ENCODE measurements around the gene GPR68. TPM values are rescaled to one million over a fixed set of nuclear protein-coding genes. Genes with fewer than 3 reads are reported as not detected.

The GPR68 gene
- polyA plus RNA-seq, 2 of the 4 experiments (the other 2 are of a cell fraction) = 0.09 TPM

DNA sequence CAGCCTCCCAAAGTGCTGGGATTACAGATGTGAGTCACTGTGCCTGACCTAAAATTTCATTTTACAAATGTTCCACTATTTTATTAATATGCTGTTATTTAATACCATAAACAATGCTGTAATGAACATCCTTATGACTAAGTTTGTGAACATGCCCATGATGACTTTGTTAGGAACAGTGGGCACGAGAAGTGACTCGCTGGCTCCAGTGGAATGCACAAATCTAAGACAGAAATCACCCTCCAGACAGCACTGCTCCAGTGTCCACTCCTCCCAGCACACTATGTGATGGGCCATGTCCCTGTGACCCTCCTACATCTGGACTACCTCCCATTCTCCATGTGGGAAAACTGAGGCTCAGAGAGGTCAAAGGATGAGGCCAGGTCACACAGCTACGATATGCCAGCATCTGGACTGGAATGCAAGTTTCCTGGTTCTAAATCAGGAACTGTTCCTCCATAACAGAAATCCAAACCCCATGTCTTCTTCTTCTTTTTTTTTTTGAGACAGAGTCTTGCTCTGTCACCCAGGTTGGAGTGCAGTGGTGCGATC lies 57.9 kb downstream of the GPR68 start:
- TF ChIP-seq JUN (IDR thresholded peaks at IDR 0.05) = no peak
- TF ChIP-seq FOSL2 (IDR thresholded peaks at IDR 0.05) = no peak
- no peak for TF ChIP-seq FOSL2 (CRISPR knock-in tag; IDR thresholded peaks at IDR 0.05)
- no peak for TF ChIP-seq GATA3 (IDR thresholded peaks at IDR 0.05; ENCODE audit: borderline replicate concordance)
- TF ChIP-seq, protein P1, sequence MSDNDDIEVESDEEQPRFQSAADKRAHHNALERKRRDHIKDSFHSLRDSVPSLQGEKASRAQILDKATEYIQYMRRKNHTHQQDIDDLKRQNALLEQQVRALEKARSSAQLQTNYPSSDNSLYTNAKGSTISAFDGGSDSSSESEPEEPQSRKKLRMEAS (IDR thresholded peaks at IDR 0.05) = no peak
- TF ChIP-seq ZFP36 (IDR thresholded peaks at IDR 0.05; ENCODE audit: borderline replicate concordance, partially characterized antibody) = no peak
- no peak for TF ChIP-seq BHLHE40 (IDR thresholded peaks at IDR 0.05; ENCODE audit: low read depth, low read length)
- no peak for TF ChIP-seq USF2 (IDR thresholded peaks at IDR 0.05)
- TF ChIP-seq NFE2L2 (conservative IDR thresholded peaks at IDR 0.05; ENCODE audit: low read length) = no peak
- no peak for ATAC-seq
- POLR2A ChIA-PET = interaction anchor here (1.0 kb wide), 1 partner anchor 9 kb away, joined by 3 read pairs; no protein-coding TSS in a partner anchor
- no peak for FAIRE-seq
- Histone ChIP-seq H3K27ac (no peak overlapping the region), H3K9me3 (no peaks in the 10 kb centered on the region), H3K4me1 (no peaks in the 10 kb centered on the region), H3K4me2 (no peak overlapping the region), H3K4me3 (no peak overlapping the region)
- CTCF ChIA-PET = interaction anchor here (0.6 to 4.2 kb wide), 3 partner anchors 9 to 285 kb away, joined by 3 to 21 read pairs (median 8); no protein-coding TSS in a partner anchor
- no peak for DNase-seq (ENCODE audit: low read depth in 1 of 2, low spot score in 1 of 2)
- 91% methylated on average over 4 of the region's 4 CpGs for WGBS (ENCODE audit: missing lambda C conversion rate)

GRCh38 chr14:91185721-91186120 lies 58.8 kb downstream of the GPR68 start:
- ChIA-PET POLR2A (interaction anchor here (1.0 kb wide), 1 partner anchor 8 kb away, joined by 3 read pairs; no protein-coding TSS in a partner anchor), CTCF (interaction anchor here (0.6 to 1.8 kb wide), 3 partner anchors 8 to 285 kb away, joined by 3 to 8 read pairs (median 3); no protein-coding TSS in a partner anchor)
- ATAC-seq (no peak), DNase-seq (ENCODE audit: low read depth in 1 of 2, low spot score in 1 of 2) (no peak), FAIRE-seq (no peak)
- H3K9me3 ChIP-seq = no peaks in the 10 kb centered on the region
- no peak overlapping the region for H3K27ac ChIP-seq
- TF ChIP-seq POLR2AphosphoS2 (conservative IDR thresholded peaks at IDR 0.05; ENCODE audit: low read length) (no peak), PHF8 (IDR thresholded peaks at IDR 0.05; ENCODE audit: borderline replicate concordance, low read depth) (no peak), NR3C1 (IDR thresholded peaks at IDR 0.05) (no peak), BCL3 (IDR thresholded peaks at IDR 0.05) (no peak), MAFK (IDR thresholded peaks at IDR 0.05; ENCODE audit: partially characterized antibody) (no peak), POLR2A (IDR thresholded peaks at IDR 0.05; ENCODE audit: low read length) (no peak), ATOH8 (CRISPR knock-in tag; IDR thresholded peaks at IDR 0.05; ENCODE audit: low read depth) (no peak), EHMT2 (IDR thresholded peaks at IDR 0.05; ENCODE audit: low read depth) (no peak), HDAC2 (IDR thresholded peaks at IDR 0.05) (no peak), RAD21 (conservative IDR thresholded peaks at IDR 0.05 in 1 of 2, IDR thresholded peaks at IDR 0.05 in 1 of 2) (no peak), KDM5A (IDR thresholded peaks at IDR 0.05) (no peak), HOXB13 (CRISPR knock-in tag; IDR thresholded peaks at IDR 0.05; ENCODE audit: low read depth) (no peak), E2F6 (IDR thresholded peaks at IDR 0.05; ENCODE audit: borderline replicate concordance, low read depth) (no peak), ELK1 (IDR thresholded peaks at IDR 0.05; ENCODE audit: low read depth, low read length) (no peak), MAZ (IDR thresholded peaks at IDR 0.05; ENCODE audit: borderline replicate concordance, low read depth, low read length) (no peak)
- TF ChIP-seq, protein P2, sequence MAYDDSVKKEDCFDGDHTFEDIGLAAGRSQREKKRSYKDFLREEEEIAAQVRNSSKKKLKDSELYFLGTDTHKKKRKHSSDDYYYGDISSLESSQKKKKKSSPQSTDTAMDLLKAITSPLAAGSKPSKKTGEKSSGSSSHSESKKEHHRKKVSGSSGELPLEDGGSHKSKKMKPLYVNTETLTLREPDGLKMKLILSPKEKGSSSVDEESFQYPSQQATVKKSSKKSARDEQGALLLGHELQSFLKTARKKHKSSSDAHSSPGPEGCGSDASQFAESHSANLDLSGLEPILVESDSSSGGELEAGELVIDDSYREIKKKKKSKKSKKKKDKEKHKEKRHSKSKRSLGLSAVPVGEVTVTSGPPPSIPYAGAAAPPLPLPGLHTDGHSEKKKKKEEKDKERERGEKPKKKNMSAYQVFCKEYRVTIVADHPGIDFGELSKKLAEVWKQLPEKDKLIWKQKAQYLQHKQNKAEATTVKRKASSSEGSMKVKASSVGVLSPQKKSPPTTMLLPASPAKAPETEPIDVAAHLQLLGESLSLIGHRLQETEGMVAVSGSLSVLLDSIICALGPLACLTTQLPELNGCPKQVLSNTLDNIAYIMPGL (CRISPR knock-in tag; IDR thresholded peaks at IDR 0.05; ENCODE audit: borderline replicate concordance) = no peak
- WGBS (ENCODE audit: missing lambda C conversion rate) = 87% methylated on average over 1 of the region's 1 CpG
- H3K4me3 ChIP-seq = no peak overlapping the region
- no peak overlapping the region for H3K4me2 ChIP-seq
- no peaks in the 10 kb centered on the region for H3K4me1 ChIP-seq
